ENCODE data around the gene PRKAR1B.

Gene PRKAR1B

DNA sequence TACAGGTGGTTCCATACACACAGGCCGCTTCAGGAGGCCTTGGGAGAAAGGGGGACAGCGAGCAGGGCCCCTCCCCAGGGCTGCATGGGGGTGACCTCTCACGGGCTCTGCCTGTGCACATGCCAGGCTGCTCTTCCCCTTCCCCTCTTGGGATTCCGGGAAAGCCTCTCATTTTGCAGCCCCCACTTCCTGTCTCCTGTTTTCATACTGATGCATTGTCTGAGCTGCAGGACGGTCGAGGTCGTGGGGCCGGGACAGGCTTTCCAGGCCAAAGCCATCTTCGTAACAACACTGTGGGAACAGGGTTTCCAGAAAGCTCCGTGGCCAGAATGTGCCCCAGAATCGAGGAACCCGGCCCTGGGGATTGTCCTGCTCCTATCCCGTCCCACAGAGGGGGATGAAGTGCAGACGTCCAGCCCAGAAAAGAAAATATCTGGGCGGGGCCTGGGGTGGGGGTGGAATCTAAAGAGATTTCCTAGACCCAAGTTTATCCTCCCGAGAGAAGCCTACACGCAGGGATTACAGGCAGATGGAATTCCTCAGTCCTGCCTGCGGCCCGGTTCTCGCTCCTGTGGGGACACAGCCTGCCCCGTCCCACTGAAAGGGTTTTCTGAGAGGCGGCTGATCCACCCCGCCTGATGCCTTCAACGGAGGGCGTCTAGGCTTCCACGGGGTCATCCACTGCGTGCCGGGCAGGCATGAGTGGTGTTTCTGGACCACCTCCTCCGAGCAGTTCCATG, 30.1 kb downstream of the PRKAR1B start:
- H3K9me2 ChIP-seq (replicated peaks; ENCODE audit: low read depth, low read length), result no peaks in the 10 kb centered on the region
- no peak overlapping the region for H3K4me2 ChIP-seq (ENCODE audit: low read depth, low read length, poor library complexity, severe bottlenecking)
- H3K4me1 ChIP-seq (ENCODE audit: insufficient read depth, low read length, poor library complexity, severe bottlenecking), result no peaks in the 10 kb centered on the region
- no peaks in the 10 kb centered on the region for H3K79me2 ChIP-seq (ENCODE audit: insufficient read depth, low read length)
- H3K4me3 ChIP-seq (ENCODE audit: low read length, poor library complexity, severe bottlenecking), result no peak overlapping the region
- no peaks in the 10 kb centered on the region for H3F3A ChIP-seq (ENCODE audit: low read depth)
- no peaks in the 10 kb centered on the region for H3K27me3 ChIP-seq (ENCODE audit: insufficient read depth, low read length, poor library complexity, severe bottlenecking)
- no peak overlapping the region for H2AFZ ChIP-seq (ENCODE audit: low read length)
- no peak overlapping the region for H3K9ac ChIP-seq (ENCODE audit: low read depth, low read length, poor library complexity, severe bottlenecking)
- TF ChIP-seq, protein P1, sequence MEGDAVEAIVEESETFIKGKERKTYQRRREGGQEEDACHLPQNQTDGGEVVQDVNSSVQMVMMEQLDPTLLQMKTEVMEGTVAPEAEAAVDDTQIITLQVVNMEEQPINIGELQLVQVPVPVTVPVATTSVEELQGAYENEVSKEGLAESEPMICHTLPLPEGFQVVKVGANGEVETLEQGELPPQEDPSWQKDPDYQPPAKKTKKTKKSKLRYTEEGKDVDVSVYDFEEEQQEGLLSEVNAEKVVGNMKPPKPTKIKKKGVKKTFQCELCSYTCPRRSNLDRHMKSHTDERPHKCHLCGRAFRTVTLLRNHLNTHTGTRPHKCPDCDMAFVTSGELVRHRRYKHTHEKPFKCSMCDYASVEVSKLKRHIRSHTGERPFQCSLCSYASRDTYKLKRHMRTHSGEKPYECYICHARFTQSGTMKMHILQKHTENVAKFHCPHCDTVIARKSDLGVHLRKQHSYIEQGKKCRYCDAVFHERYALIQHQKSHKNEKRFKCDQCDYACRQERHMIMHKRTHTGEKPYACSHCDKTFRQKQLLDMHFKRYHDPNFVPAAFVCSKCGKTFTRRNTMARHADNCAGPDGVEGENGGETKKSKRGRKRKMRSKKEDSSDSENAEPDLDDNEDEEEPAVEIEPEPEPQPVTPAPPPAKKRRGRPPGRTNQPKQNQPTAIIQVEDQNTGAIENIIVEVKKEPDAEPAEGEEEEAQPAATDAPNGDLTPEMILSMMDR (conservative IDR thresholded peaks at IDR 0.05; ENCODE audit: low read length), result no peak
- no peak for TF ChIP-seq EZH2phosphoT487 (IDR thresholded peaks at IDR 0.05; ENCODE audit: borderline replicate concordance)
- no peaks in the 10 kb centered on the region for H3K36me3 ChIP-seq (ENCODE audit: insufficient read depth, low read length)
- no peaks in the 10 kb centered on the region for H4K20me1 ChIP-seq (ENCODE audit: insufficient read depth, low read length, poor library complexity, severe bottlenecking)
- H3K9me3 ChIP-seq (ENCODE audit: insufficient read depth, low read depth, low read length), result no peaks in the 10 kb centered on the region

DNA sequence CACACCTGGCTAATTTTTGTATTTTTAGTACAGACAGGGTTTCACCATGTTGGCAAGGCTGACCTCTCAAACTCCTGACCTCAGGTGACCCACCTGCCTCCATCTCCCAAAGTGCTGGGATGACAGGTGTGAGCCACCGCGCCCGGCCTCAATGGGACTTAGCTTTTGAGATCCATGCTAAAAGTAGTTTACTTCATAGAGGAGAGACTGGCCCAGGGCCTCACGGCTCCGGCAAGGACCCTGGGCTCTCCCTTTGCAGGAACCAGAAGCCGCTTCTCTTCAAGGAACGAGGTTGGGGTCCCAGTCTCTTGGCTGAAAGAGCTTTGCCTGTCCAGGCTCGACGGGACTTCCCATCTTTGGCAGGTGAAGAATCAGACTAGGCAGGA, 30.7 kb downstream of the PRKAR1B start:
- H3F3A ChIP-seq (ENCODE audit: low read depth), result no peaks in the 10 kb centered on the region
- H4K20me1 ChIP-seq (ENCODE audit: insufficient read depth, low read length, poor library complexity, severe bottlenecking), result no peaks in the 10 kb centered on the region
- H3K9ac ChIP-seq (ENCODE audit: low read depth, low read length, poor library complexity, severe bottlenecking), result no peak overlapping the region
- H3K79me2 ChIP-seq (ENCODE audit: insufficient read depth, low read length), result no peaks in the 10 kb centered on the region
- TF ChIP-seq EZH2phosphoT487 (IDR thresholded peaks at IDR 0.05; ENCODE audit: borderline replicate concordance), result no peak
- TF ChIP-seq, protein P1 (conservative IDR thresholded peaks at IDR 0.05; ENCODE audit: low read length), result no peak
- H3K4me2 ChIP-seq (ENCODE audit: low read depth, low read length, poor library complexity, severe bottlenecking), result no peak overlapping the region
- H3K9me2 ChIP-seq (replicated peaks; ENCODE audit: low read depth, low read length), result no peaks in the 10 kb centered on the region
- no peaks in the 10 kb centered on the region for H3K36me3 ChIP-seq (ENCODE audit: insufficient read depth, low read length)
- H3K9me3 ChIP-seq (ENCODE audit: insufficient read depth, low read depth, low read length), result peaks cover 3% of the 10 kb centered on the region; the same call in 1 of the 2 replicates
- no peaks in the 10 kb centered on the region for H3K27me3 ChIP-seq (ENCODE audit: insufficient read depth, low read length, poor library complexity, severe bottlenecking)
- H2AFZ ChIP-seq (ENCODE audit: low read length), result no peak overlapping the region
- no peak overlapping the region for H3K4me3 ChIP-seq (ENCODE audit: low read length, poor library complexity, severe bottlenecking)
- no peaks in the 10 kb centered on the region for H3K4me1 ChIP-seq (ENCODE audit: insufficient read depth, low read length, poor library complexity, severe bottlenecking)

DNA sequence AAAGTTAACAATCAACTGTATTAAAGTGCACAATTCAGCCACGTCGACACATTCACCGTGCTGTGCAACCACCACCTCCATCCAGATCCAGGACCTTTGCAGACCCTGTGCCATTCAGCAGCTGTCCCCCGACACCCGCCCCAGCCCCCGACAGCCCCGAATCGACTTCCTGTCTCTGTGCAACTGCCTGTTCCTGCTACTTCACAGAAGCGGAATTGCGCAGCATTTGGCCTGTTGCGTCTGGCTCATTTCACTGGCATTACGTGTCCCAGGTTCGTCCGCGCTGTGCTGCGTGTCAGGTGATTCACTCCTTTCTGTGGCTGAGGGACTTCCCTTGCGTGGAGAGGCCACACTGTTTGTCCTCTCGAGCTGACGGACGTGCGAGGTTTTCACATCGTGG, 33.8 kb downstream of the PRKAR1B start:
- H4K20me1 ChIP-seq (ENCODE audit: insufficient read depth, low read length, poor library complexity, severe bottlenecking), result no peaks in the 10 kb centered on the region
- H2AFZ ChIP-seq (ENCODE audit: low read length), result no peak overlapping the region
- no peaks in the 10 kb centered on the region for H3K4me1 ChIP-seq (ENCODE audit: insufficient read depth, low read length, poor library complexity, severe bottlenecking)
- TF ChIP-seq EZH2phosphoT487 (IDR thresholded peaks at IDR 0.05; ENCODE audit: borderline replicate concordance), result no peak
- TF ChIP-seq, protein P1 (conservative IDR thresholded peaks at IDR 0.05; ENCODE audit: low read length), result no peak
- no peaks in the 10 kb centered on the region for H3K79me2 ChIP-seq (ENCODE audit: insufficient read depth, low read length)
- peaks cover 8% of the 10 kb centered on the region; the same call in 1 of the 2 replicates for H3K9me3 ChIP-seq (ENCODE audit: insufficient read depth, low read depth, low read length)
- no peaks in the 10 kb centered on the region for H3K27me3 ChIP-seq (ENCODE audit: insufficient read depth, low read length, poor library complexity, severe bottlenecking)
- H3K9ac ChIP-seq (ENCODE audit: low read depth, low read length, poor library complexity, severe bottlenecking), result no peak overlapping the region
- H3K9me2 ChIP-seq (replicated peaks; ENCODE audit: low read depth, low read length), result no peaks in the 10 kb centered on the region
- no peaks in the 10 kb centered on the region for H3K36me3 ChIP-seq (ENCODE audit: insufficient read depth, low read length)
- no peak overlapping the region for H3K4me3 ChIP-seq (ENCODE audit: low read length, poor library complexity, severe bottlenecking)
- H3F3A ChIP-seq (ENCODE audit: low read depth), result no peaks in the 10 kb centered on the region
- H3K4me2 ChIP-seq (ENCODE audit: low read depth, low read length, poor library complexity, severe bottlenecking), result no peak overlapping the region

Data from Loucy (cell line).